GF-D8 (cell line): ENCODE data around the gene KMT2C.
"Not testable (repeated sequence)": the region's sequence is repeated elsewhere in the genome, so short reads cannot be mapped to it uniquely, and the experiment has no call there.

Source experiments
- DNase-seq: peaks from one replicate; lab custom pipeline; 2025; lab: John Stamatoyannopoulos, UW

Gene KMT2C

GRCh38 chr7:152435384-152436110, at the start of gene KMT2C:
Gene KMT2C, minus strand, starts transcription at chr7:152436003. Its CDS starts 217 bp downstream, at chr7:152435786.
- DNase-seq, result no peak

- no peak for DNase-seq
These were observed 45.3 kb upstream of the KMT2C start for GRCh38 chr7:152481082-152481481.

- no peak for DNase-seq
These were observed 44.9 kb upstream of the KMT2C start for GRCh38 chr7:152480664-152481063.

GRCh38 chr7:152479595-152479994, 43.8 kb upstream of the KMT2C start:
- no peak for DNase-seq

- DNase-seq, result no peak
These were observed 42.3 kb upstream of the KMT2C start for GRCh38 chr7:152478140-152478539.

GRCh38 chr7:152477079-152477478, 41.3 kb upstream of the KMT2C start:
- DNase-seq, result no peak

GRCh38 chr7:152476551-152476950, 40.7 kb upstream of the KMT2C start:
- DNase-seq, result no peak

GRCh38 chr7:152471023-152471620, 35.3 kb upstream of the KMT2C start:
- not testable (repeated sequence) for DNase-seq

- not testable (repeated sequence) for DNase-seq
These were observed 34.6 kb upstream of the KMT2C start for GRCh38 chr7:152470251-152471022.

GRCh38 chr7:152469576-152469975, 33.8 kb upstream of the KMT2C start:
- not testable (repeated sequence) for DNase-seq

GRCh38 chr7:152467225-152467624, 31.4 kb upstream of the KMT2C start:
- DNase-seq, result no peak

GRCh38 chr7:152465119-152465387, 29.2 kb upstream of the KMT2C start:
- no peak for DNase-seq

- peak; percentile 76 for DNase-seq
These were observed 28.7 kb upstream of the KMT2C start for GRCh38 chr7:152464312-152465118.

- DNase-seq, result peak; percentile 99
These were observed 28.0 kb upstream of the KMT2C start for GRCh38 chr7:152463709-152464311.

- DNase-seq, result no peak
These were observed 27.3 kb upstream of the KMT2C start for GRCh38 chr7:152462995-152463708.

- peak; percentile 98 for DNase-seq
These were observed 24.0 kb upstream of the KMT2C start for GRCh38 chr7:152459724-152460251.

- no peak for DNase-seq
These were observed 15.6 kb upstream of the KMT2C start for GRCh38 chr7:152451356-152451755.

GRCh38 chr7:152445386-152446008, 9.7 kb upstream of the KMT2C start:
- not testable (repeated sequence) for DNase-seq

- DNase-seq, result no peak
These were observed 7.8 kb upstream of the KMT2C start for GRCh38 chr7:152443586-152443985.

GRCh38 chr7:152442330-152442835, 6.6 kb upstream of the KMT2C start:
- no peak for DNase-seq
